HL-60/S4 treated with phorbol 12-myristate 13-acetate at 8.2 ng/mL for 4 days and 3 days (cell line): Measurements from ENCODE around the gene CDRT4.

Experiments
- in situ Hi-C: fragments of 300-500 bp; cut with MboI; formaldehyde crosslinking; loops from 2 replicates; pipeline ENCODE4 v1.15.0; 2022; ENCODE audit warnings: low sequenced_read_pairs

Gene CDRT4

GRCh38 chr17:15399443-15399842, 68.0 kb downstream of the CDRT4 start:
- in situ Hi-C loops = no loop called here

- in situ Hi-C loops = no loop called here
Measured at GRCh38 chr17:15398736-15399331, 68.6 kb downstream of the CDRT4 start.

- in situ Hi-C loops = no loop called here
Measured at GRCh38 chr17:15398291-15398690, 69.1 kb downstream of the CDRT4 start.

GRCh38 chr17:15397620-15398019, 69.8 kb downstream of the CDRT4 start:
- in situ Hi-C loops = no loop called here

GRCh38 chr17:15395091-15395490, 72.3 kb downstream of the CDRT4 start:
- in situ Hi-C loops = no loop called here

GRCh38 chr17:15393414-15393813, 74.0 kb downstream of the CDRT4 start:
- in situ Hi-C loops = no loop called here

- in situ Hi-C loops = no loop called here
Measured at GRCh38 chr17:15392326-15392741, 75.1 kb downstream of the CDRT4 start.

GRCh38 chr17:15388356-15389041, 78.9 kb downstream of the CDRT4 start:
- in situ Hi-C loops = no loop called here

- in situ Hi-C loops = no loop called here
Measured at GRCh38 chr17:15386083-15386482, 81.3 kb downstream of the CDRT4 start.
